ENCODE data around the gene BRICD5. TPM values are rescaled to one million over a fixed set of nuclear protein-coding genes. Genes with fewer than 3 reads are reported as not detected.
"Not testable (repeated sequence)": the region's sequence is repeated elsewhere in the genome, so short reads cannot be mapped to it uniquely, and the experiment has no call there.

The BRICD5 gene
- polyA plus RNA-seq, 1 donor = 10.5 TPM

DNA sequence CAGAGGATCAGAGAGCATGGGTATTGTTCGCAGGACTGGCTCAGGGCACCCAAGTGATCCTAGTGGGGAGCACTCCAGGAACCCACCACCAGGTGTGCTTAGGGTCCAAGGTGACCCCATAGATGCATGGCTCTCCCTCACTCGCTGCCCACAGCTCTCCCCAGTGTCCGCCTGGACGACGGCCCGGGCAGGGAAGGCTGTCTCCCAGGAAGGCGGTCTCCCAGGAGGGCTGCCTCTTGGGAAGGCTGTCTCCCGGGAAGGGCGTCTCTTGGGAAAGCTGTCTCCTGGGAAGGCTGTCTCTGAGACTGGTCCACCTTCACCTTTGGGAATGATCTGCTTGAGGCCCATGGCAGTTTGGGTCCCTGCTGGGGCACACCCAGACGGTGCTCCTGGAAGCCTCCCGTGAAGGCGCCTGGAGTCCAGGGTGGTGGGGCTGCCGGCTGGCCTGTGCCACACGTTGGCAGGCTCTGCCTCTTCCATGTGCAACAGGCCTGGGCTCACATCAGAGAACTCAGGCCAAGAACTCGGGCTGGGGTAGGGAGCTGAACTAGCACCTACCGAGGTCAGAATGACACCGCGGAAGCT, 35.7 kb upstream of the BRICD5 start:
- Histone ChIP-seq H3K4me3 (ENCODE audit: low read length) (no peak overlapping the region), H3K27me3 (ENCODE audit: control insufficient read depth, insufficient read depth, low read length) (no peaks in the 10 kb centered on the region), H3K36me3 (ENCODE audit: control insufficient read depth, insufficient read depth, low read length) (peaks cover 54% of the 10 kb centered on the region), H3K27ac (ENCODE audit: low read length) (no peak overlapping the region), H3K9me3 (ENCODE audit: control insufficient read depth, low read depth, low read length) (no peaks in the 10 kb centered on the region), H3K4me1 (ENCODE audit: control insufficient read depth, insufficient read depth, low read length) (no peaks in the 10 kb centered on the region)
- DNase-seq = no peak
- WGBS (ENCODE audit: insufficient coverage, low lambda C conversion rate) = no CpG with 5 or more reads among the region's 18 CpGs

DNA sequence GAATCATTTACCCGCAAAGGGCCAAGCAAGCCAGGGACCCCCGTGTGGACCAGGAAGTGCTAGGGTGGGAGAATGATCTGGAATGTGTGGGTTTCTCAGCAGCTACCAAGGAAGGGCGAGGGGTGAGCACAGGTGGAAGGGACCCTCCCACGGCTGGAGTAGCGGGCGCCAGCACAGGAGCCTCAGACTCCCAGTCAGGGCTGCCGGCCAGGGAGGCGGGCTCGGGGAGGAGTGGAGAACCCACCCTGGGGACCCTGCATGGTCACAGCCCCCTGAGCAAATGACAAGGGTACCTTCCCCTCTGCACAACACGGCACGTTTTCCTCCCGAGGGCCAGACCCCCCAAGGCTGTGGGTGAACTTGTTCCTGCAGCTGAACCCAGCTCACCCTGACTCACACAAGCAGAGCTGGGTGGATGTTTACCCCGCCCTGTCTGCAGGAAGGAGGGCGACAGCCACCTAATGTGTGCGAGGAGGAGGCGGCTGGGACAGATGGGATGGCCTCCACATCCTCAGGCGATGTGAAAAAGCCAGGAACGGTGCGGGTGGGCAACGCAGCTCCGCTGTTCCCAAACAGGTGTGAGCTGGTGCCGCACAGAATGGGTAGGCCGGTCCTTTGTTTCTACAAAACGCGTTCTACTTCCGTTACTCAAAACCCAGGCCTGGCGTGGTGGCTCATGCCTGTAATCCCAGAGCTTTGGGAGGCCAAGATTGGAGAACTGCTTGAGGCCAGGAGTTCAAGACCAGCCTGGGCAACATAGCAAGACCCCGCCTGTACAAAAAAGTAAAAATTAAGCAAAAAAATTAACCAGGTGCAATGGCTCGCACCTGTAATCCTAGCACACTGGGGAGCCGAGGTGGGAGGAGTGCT, 34.5 kb upstream of the BRICD5 start:
- Histone ChIP-seq H3K27me3 (ENCODE audit: control insufficient read depth, insufficient read depth, low read length) (no peaks in the 10 kb centered on the region), H3K27ac (ENCODE audit: low read length) (no peak overlapping the region), H3K36me3 (ENCODE audit: control insufficient read depth, insufficient read depth, low read length) (peaks cover 54% of the 10 kb centered on the region), H3K4me1 (ENCODE audit: control insufficient read depth, insufficient read depth, low read length) (no peaks in the 10 kb centered on the region), H3K9me3 (ENCODE audit: control insufficient read depth, low read depth, low read length) (no peaks in the 10 kb centered on the region), H3K4me3 (ENCODE audit: low read length) (no peak overlapping the region)
- DNase-seq = no peak
- WGBS (ENCODE audit: insufficient coverage, low lambda C conversion rate) = 100% methylated on average over 3 of the region's 30 CpGs

DNA sequence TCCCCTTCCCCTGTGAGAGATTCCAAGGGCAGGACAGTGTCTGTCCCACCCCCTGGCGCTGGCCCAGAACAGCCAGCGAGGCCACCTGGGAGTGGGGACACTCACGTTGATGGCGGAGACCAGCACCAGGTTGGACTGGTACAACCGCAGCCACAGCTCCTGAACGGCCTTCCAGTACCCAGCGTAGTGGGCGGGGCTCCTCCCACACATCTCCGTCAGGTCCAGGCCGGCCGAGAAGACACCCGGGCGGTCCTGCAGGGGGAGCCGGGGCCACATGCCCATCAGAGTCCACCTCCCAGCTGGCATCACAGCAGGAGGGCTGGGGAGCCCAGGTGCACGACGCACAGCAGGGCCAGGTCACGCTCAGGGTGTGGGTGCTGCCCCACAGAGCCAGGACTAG, 33.6 kb upstream of the BRICD5 start:
- no peaks in the 10 kb centered on the region for H3K9me3 ChIP-seq (ENCODE audit: control insufficient read depth, low read depth, low read length)
- no peak overlapping the region for H3K4me3 ChIP-seq (ENCODE audit: low read length)
- H3K27me3 ChIP-seq (ENCODE audit: control insufficient read depth, insufficient read depth, low read length) = no peaks in the 10 kb centered on the region
- no CpG with 5 or more reads among the region's 17 CpGs for WGBS (ENCODE audit: insufficient coverage, low lambda C conversion rate)
- peaks cover 54% of the 10 kb centered on the region for H3K36me3 ChIP-seq (ENCODE audit: control insufficient read depth, insufficient read depth, low read length)
- DNase-seq = no peak
- H3K4me1 ChIP-seq (ENCODE audit: control insufficient read depth, insufficient read depth, low read length) = no peaks in the 10 kb centered on the region
- no peak overlapping the region for H3K27ac ChIP-seq (ENCODE audit: low read length)

- H3K27me3 ChIP-seq (ENCODE audit: control insufficient read depth, insufficient read depth, low read length) = no peaks in the 10 kb centered on the region
- WGBS (ENCODE audit: insufficient coverage, low lambda C conversion rate) = no CpG with 5 or more reads among the region's 11 CpGs
- DNase-seq = no peak
- no peak overlapping the region for H3K4me3 ChIP-seq (ENCODE audit: low read length)
- peaks cover 52% of the 10 kb centered on the region for H3K36me3 ChIP-seq (ENCODE audit: control insufficient read depth, insufficient read depth, low read length)
- H3K27ac ChIP-seq (ENCODE audit: low read length) = no peak overlapping the region
- no peaks in the 10 kb centered on the region for H3K4me1 ChIP-seq (ENCODE audit: control insufficient read depth, insufficient read depth, low read length)
- no peaks in the 10 kb centered on the region for H3K9me3 ChIP-seq (ENCODE audit: control insufficient read depth, low read depth, low read length)
Measured at GRCh38 chr16:2243781-2244180, 33.1 kb upstream of the BRICD5 start.

DNA sequence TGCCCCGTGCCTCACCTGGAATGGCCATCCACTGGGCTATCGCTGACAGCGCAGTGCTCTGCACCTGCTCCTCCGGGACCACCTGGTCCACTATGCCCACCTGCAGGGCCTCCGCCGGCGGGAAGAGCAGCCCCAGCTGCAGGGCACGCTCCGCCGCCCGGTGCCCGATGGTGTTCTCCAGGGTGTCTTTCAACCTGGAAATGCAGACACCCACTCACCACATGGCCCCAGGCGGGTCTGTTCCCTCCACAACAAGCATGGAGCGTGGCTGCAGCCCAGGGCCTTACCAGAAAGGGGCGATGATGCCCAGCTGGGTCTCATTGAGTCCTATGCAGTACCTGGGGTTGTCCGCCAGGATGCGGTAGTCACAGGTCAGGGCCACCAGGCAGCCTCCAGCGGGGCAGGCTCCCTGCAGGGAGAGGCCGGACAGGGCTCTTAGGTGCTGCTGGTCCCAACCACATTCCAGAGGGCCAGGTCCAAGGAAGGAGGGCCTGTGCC, 32.4 kb upstream of the BRICD5 start:
- peaks cover 50% of the 10 kb centered on the region for H3K36me3 ChIP-seq (ENCODE audit: control insufficient read depth, insufficient read depth, low read length)
- no peak overlapping the region for H3K27ac ChIP-seq (ENCODE audit: low read length)
- H3K4me3 ChIP-seq (ENCODE audit: low read length) = no peak overlapping the region
- H3K4me1 ChIP-seq (ENCODE audit: control insufficient read depth, insufficient read depth, low read length) = peaks cover 7% of the 10 kb centered on the region
- peaks cover 3% of the 10 kb centered on the region for H3K9me3 ChIP-seq (ENCODE audit: control insufficient read depth, low read depth, low read length)
- DNase-seq = no peak
- WGBS (ENCODE audit: insufficient coverage, low lambda C conversion rate) = no CpG with 5 or more reads among the region's 19 CpGs
- peaks cover 3% of the 10 kb centered on the region for H3K27me3 ChIP-seq (ENCODE audit: control insufficient read depth, insufficient read depth, low read length)

DNA sequence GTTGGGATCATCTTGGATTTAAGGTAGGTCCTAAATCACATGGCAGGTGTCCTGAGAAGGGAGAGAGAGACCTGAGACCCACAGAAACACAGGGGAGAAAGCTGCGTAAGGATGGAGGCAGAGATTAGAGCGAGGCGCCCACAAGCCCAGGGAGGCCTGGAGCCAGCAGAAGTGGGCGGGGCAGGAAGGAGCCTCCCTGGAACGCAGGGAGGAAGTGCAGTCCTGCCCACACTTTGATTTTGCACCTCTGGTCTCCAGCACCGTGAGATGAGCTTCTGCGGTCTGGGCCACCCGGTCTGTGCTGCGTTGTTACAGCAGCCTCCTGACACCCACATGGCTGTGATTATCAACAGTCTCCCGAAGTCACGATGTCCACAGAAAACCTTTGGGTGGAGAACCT, 31.9 kb upstream of the BRICD5 start:
- DNase-seq = no peak
- H3K4me3 ChIP-seq (ENCODE audit: low read length) = no peak overlapping the region
- peaks cover 8% of the 10 kb centered on the region for H3K27me3 ChIP-seq (ENCODE audit: control insufficient read depth, insufficient read depth, low read length)
- peaks cover 12% of the 10 kb centered on the region for H3K4me1 ChIP-seq (ENCODE audit: control insufficient read depth, insufficient read depth, low read length)
- no peak overlapping the region for H3K27ac ChIP-seq (ENCODE audit: low read length)
- peaks cover 50% of the 10 kb centered on the region for H3K36me3 ChIP-seq (ENCODE audit: control insufficient read depth, insufficient read depth, low read length)
- peaks cover 8% of the 10 kb centered on the region for H3K9me3 ChIP-seq (ENCODE audit: control insufficient read depth, low read depth, low read length)
- WGBS (ENCODE audit: insufficient coverage, low lambda C conversion rate) = no CpG with 5 or more reads among the region's 11 CpGs

DNA sequence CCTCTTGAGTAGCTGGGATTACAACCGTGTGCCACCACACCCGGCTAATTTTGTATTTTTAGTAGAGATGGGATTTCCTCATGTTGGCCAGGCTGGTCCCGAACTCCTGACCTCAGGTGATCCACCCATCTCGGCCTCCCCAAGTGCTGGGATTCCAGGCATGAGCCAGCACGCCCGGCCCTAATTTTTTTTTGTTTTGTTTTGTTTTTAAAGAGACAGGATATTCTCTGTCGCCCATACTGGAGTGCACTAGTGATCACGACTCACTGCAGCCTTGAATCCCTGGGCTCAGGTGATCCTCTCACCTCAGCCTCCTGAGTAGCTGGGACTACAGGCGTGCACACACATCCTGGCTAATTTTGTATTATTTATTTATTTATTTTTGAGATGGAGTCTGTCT, 29.7 kb upstream of the BRICD5 start:
- H3K4me1 ChIP-seq (ENCODE audit: control insufficient read depth, insufficient read depth, low read length) = peaks cover 19% of the 10 kb centered on the region
- H3K27ac ChIP-seq (ENCODE audit: low read length); H3K4me3 ChIP-seq (ENCODE audit: low read length); DNase-seq: not testable (repeated sequence)
- peaks cover 30% of the 10 kb centered on the region for H3K27me3 ChIP-seq (ENCODE audit: control insufficient read depth, insufficient read depth, low read length)
- peaks cover 40% of the 10 kb centered on the region for H3K36me3 ChIP-seq (ENCODE audit: control insufficient read depth, insufficient read depth, low read length)
- no CpG with 5 or more reads among the region's 9 CpGs for WGBS (ENCODE audit: insufficient coverage, low lambda C conversion rate)
- peaks cover 26% of the 10 kb centered on the region for H3K9me3 ChIP-seq (ENCODE audit: control insufficient read depth, low read depth, low read length)

DNA sequence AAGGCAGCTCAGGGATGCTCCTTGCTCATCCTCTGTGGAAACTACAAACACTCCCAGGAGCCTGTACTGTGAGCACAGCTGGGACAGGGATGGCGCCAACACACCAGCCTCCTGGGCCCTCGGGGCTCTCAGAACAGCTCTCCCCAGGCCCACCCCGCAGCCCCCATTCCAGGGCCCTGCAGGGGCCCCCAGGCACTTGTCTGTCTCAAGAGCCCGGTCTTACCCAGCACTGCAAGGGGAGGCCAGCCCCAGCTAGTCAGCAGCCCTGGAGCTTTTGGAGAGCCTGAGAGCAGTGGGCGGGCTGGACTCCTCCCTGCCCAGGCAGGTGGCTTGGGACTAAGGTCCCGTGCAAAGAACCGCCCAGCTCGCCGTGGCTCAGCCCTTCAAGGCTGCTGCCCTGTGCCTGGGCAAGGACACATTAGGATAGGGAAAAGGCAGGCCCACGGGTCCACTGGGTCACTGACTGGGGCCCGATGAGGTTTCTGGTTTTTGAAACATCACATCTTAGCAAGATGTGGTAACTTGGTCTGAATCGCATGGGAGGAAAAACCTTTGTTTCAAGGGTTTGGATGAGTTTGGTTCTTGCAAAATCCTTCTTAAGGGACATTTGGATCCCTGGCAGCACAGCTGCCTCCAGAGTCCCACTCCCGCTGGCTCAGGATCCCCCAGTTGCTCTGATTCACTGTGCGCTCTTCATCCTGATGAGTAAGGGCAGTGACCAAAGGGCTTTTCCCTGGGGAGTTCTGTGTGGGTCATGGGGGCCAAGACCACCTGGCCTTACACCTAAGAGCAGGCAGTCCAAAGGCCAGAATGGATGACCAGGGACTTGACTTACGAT, 28.4 kb upstream of the BRICD5 start:
- H3K4me1 ChIP-seq (ENCODE audit: control insufficient read depth, insufficient read depth, low read length) = peaks cover 19% of the 10 kb centered on the region
- no CpG with 5 or more reads among the region's 15 CpGs for WGBS (ENCODE audit: insufficient coverage, low lambda C conversion rate)
- no peak for DNase-seq
- H3K9me3 ChIP-seq (ENCODE audit: control insufficient read depth, low read depth, low read length) = peaks cover 27% of the 10 kb centered on the region
- peaks cover 34% of the 10 kb centered on the region for H3K27me3 ChIP-seq (ENCODE audit: control insufficient read depth, insufficient read depth, low read length)
- H3K27ac ChIP-seq (ENCODE audit: low read length) = no peak overlapping the region
- H3K36me3 ChIP-seq (ENCODE audit: control insufficient read depth, insufficient read depth, low read length) = peaks cover 38% of the 10 kb centered on the region
- no peak overlapping the region for H3K4me3 ChIP-seq (ENCODE audit: low read length)

DNA sequence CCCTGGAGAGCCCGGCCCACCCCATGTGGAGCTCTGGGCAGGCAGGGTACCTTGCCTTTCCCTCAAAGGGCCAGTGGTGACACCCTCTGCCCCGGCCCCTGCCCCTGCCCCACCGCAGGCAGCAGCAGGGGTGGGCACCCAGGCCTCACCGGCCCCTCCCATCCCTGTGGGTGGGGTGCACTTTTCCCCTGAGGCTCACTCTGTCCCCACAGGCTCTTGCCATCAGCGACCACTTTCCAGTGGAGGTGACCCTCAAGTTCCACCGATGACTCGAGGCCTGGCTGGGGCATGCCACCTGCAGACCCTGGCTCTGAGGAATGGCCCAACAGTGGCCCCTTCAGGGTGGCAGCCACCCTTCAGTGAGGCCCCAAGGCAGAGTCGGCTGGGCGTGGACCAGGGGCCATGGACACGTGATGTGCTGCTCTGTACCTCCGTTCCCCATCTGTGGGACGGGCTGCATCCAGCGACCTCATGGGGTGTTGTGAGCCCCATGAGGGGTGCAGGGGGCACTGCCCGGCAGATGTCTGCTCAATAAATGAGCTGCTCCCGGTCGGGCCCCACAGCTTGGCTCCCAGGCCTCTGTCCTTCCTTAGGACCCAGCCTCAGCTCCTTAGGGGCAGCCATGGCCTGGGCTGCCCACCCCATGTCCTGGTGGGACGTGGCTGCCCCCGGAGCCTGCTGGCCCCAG, 27.6 kb upstream of the BRICD5 start:
- Histone ChIP-seq H3K4me3 (ENCODE audit: low read length) (no peak overlapping the region), H3K27ac (ENCODE audit: low read length) (no peak overlapping the region), H3K9me3 (ENCODE audit: control insufficient read depth, low read depth, low read length) (peaks cover 29% of the 10 kb centered on the region), H3K27me3 (ENCODE audit: control insufficient read depth, insufficient read depth, low read length) (peaks cover 34% of the 10 kb centered on the region), H3K36me3 (ENCODE audit: control insufficient read depth, insufficient read depth, low read length) (peaks cover 38% of the 10 kb centered on the region), H3K4me1 (ENCODE audit: control insufficient read depth, insufficient read depth, low read length) (peaks cover 19% of the 10 kb centered on the region)
- DNase-seq = peak in 1 of 2 donors; percentile 59
- WGBS (ENCODE audit: insufficient coverage, low lambda C conversion rate) = no CpG with 5 or more reads among the region's 18 CpGs
